GM18517 (cell line): ENCODE data around the gene SPTB.

Experiments used
- ATAC-seq: cut with Tn5 transposase; IDR thresholded peaks from one replicate; pipeline ENCODE4 v1.9.1; 2021; ENCODE audit warnings: mild to moderate bottlenecking, moderate library complexity; ENCODE audit not compliant: unreplicated experiment

Gene SPTB

DNA sequence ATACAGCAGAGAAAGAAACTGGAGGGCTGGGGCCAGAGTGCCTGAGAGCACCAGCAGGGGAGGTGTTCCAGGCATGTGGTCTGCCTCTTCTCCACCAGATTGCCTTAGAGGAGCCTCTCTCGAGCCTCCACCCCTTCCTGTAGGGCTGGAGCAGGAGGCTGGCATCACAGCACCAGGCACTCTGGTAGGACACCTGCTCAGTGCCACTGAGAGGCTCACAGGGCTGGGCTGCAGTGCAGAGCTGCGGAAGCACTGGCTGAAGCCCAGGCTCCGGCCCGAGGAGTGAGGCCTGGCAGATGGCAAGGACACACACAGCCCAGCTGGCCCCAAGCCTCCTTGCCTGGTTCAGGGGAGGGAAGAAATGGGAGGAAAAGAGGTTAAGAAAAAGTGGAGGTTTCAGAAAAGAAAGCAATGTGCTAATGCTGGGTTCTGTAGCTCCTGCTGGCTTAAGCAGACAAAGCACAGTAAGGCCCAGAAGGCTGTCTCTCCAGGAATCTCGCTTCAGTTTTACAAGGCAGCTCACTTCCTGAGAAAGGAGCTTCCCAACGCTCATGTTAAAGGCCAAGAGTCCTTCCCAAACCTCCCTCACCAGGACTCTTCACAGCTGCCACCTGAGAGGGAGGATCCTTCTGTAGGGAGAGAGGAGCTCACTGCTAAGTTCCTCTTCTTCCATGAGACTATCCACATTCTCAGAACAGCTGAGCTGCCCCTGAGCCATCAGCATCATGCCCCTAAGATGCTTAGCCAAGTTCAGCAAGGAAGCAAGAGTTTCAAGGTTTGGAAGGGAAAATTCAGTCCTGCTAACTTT lies 23.8 kb downstream of the SPTB start:
- no peak for ATAC-seq

DNA sequence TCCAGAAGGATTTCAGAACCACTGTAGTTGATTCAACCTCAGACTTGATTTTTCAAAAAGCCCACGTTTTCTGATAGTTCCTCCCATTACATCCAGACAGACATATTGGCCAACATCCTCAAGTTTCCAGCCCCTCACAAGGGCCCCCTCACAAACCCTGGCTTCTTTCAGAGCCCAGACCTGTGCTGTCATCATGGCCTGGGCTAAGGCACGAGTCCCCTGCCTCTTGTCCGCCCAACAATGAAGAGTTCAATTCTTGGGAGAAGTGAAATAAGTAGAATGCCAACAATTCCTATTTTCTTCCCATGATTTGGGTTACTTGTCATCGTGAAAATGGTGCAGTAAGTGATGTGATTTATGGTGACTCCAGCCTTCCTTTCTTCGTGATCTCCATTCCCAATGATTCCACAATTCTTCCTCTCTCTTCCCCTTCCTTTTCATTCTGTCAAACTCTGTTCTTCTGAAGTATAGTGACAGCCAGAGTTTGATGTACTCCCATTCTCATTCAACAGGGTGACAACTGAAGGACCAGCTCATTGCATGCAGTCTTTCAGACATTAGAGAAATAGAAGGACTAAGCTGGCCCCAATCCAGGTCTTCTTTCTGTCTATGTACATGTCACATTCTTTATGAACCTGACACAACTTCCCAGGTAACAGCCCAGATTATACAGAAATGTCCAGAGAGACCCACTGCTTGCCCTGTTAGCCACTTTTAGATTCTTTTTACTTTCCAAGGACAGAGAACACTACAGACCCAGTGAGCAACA lies 29.2 kb downstream of the SPTB start:
- ATAC-seq, result no peak

DNA sequence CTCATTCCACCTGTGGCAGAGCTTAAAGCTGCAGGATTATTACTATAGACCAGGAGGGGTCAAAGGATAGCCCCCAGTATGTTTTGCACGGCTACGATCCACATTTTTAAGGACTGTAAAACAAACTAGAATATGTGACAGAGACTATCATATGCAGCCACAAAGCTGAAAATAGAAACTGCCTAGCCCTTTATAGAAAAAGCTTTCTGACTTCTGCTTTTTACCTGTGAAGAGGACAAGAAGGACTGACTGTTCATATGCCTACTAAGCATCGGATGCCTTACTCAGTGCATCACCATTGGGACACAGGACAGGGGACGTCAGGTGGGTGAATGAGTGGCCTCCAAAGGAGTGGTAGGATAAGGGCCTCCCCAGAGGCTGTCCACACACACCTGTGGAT lies 29.8 kb downstream of the SPTB start:
- ATAC-seq, result no peak

DNA sequence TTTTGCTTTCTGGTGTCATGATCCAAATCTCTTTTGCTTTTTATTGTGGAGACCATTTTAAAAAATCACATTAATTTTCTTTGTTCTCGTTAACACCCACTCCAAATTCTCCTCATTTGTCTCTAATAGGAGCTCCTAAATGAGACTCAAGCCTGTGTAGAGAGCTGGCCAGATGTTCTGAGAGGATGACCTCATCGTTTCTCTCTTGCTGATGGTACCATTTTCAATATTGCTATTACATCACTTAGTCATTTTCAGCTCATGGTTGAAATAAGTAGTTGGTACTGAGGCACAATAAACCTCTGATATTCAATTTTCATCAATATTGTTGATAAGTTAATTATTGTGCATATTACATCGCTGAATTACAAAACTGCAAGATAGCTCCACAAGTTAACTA lies 31.5 kb downstream of the SPTB start:
- ATAC-seq, result no peak

DNA sequence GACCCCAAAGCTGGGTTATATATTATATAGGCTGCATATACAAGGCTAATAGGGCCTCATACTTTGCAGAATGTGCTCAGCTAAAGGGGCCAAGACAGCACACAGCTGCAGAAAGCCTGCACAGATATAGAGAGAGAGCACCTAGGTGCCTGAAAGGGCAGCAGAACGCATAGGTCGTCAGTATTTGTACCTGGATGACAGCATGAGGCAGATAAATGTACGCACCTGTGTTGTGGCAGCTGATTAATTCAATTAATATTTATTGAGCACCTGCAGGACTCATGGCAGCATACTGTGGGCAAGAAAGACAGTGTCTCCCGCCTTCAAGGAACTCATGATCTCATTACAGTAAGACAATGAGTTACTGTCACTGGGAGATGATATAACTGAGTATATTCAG lies 33.4 kb downstream of the SPTB start:
- ATAC-seq, result no peak

DNA sequence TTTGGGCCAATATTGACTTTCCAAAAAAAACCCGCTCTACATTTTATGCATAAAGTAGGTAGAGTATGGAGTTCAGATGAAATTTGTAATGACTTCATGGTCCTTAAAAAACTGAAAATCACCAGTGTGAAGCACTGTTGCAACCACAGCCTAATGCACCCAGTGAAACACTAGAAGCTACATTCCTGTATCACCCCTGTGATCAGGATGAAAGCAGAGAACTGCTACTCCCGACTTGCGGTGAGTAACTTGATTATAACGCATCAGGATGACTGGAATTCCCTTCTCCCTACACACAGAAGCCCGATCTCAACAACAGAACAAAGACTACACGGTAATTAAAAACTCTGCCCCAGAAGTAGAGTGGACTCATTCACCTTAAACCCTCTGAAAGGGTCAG lies 33.8 kb downstream of the SPTB start:
- no peak for ATAC-seq

DNA sequence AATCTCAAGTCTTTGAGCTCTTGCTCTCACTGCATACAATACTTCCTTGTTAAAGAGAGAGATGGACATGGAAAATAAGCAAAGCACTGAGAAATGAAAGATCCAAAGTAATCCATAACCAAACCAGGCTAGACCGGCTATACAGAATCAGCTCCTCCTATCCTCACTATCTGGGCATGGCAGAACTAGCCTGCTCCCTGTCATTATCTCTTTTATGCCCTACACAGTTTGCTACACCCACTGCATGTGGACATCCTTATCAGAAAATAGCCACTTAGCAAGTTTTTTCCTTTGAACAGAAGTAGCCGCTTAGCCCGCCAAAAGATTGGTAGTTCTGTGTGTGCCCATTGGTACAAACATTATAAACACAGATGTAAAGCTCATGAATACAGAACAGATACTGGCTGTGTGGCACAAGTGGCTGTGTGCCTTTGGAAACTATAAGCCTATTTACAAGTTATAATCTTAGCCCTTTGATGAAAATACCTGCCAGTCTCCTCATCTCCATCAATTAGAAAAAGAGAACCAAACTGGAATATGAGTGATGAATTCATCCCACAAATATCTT lies 34.7 kb downstream of the SPTB start:
- ATAC-seq, result no peak

DNA sequence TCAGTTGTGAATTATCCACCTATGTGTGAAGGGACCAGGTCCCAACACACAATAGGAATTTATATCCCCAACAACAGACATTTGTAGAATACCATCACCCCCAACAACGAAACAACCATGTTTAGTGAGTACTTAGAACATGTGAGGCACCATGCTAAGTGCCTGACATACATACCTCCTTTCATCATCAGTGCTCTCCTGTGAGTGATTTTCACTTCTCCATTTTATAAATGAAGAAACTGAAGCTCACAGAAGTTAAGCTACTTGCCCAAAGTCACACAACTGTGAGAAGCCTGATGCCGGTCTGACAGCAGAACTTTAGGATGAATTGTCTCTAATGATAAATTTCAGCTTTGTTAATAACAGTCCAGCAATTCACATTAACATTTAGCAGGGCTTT lies 35.4 kb downstream of the SPTB start:
- ATAC-seq, result peak; percentile 72

DNA sequence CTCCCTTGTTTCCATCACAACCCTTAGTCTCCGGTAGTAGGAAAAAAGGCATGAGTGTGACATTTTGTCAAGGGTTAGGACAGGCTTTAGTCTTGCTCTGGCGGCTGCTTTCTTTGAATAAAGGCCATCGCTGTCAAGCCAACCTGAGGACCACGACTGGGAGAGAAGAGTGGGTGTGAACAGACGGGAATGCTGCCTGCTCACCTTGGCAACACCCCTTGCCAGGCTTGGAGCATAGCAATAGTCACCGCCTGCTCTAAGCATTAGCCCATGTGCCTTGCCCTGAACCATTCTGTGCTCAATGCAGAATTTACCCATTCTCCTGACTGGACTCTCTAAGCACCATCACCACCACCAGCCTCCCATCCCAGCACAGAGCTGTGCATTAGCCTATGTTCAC lies 36.2 kb downstream of the SPTB start:
- no peak for ATAC-seq

DNA sequence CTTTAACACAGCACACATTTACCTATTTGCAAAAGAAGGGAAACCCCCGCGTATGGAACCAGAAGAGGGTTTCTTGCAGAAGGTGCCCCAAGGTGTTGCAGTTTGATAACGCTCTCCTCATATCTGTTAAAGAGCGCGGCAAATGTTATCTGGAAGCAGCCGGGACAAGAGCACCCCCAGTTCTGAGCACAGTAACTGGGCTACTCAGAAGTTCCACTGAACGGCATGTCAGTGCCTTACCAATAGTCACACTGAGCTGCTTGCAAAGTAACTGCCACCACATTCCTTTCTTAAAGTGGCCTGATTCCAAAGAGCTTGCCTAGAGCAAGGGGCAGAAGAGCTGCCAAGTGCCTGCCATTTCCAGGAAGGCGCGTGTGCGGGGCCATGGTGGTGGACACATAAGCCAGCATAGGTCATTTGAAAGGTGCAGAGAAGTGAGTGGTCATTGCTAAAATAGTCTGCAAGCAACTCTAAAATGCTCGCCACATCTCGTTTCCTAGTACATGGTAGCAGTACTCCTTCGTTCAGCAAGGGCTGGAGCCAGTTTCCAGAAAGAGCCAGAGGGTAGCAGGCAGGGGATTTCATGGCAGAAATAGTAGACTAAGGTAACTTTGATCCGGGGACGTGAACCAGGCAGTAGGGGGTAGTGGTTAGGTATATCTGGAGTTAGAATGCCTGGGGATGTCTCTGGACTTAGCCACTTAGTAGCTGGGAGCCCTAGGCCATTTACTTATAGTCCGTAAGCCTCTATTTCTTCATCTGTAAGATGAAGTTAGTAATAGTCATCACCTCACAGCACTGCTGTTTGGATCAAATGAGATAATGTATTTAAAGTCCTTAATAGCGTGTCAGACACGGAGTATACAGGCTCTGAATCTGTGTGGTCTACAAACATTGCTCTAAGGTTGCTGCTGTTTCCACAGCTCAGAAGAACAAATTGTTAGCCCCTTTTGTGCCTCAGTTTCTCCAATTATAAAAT lies 37.6 kb downstream of the SPTB start:
- no peak for ATAC-seq

DNA sequence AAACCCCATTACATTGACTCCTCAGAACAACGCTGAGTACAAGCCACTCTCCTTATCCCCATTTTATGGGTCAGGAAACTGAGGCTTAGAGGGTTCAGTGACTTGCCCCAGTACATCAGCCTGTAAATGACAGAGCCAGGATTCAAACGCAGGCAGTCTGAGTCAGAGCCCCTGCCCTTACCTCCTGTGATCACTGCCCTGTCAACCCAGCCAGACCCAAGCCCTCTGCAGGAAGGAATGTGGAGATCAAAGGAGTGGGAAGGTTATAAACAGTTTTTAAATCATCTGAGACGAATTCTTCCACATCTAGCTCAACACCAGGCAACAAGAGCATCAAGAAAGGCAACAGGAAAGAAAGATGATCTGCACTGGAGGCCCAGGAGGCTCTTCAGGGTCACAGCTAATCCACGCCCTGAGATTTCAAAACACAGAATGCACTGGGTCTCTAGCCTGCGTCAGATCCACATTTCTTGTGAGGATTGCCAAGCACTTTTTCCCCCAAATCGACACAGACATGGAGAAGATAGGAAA lies 38.5 kb downstream of the SPTB start:
- ATAC-seq, result no peak

DNA sequence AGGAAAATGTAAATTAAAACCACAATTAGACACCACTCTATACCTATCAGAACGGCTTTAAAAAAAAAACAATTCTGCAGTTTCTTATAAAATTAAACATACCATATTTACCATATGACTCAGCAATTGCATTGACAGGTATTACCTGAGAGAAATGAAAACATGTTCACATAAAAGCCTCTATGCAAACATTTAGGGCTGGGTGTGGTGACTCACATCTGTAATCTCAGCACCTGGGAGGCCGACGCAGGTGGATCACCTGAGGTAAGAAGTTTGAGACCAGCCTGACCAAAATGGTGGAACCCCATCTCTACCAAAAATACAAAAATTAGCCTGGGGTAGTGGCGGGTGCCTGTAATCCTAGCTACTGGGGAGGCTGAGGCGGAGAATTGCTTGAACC lies 41.1 kb downstream of the SPTB start:
- ATAC-seq, result no peak

DNA sequence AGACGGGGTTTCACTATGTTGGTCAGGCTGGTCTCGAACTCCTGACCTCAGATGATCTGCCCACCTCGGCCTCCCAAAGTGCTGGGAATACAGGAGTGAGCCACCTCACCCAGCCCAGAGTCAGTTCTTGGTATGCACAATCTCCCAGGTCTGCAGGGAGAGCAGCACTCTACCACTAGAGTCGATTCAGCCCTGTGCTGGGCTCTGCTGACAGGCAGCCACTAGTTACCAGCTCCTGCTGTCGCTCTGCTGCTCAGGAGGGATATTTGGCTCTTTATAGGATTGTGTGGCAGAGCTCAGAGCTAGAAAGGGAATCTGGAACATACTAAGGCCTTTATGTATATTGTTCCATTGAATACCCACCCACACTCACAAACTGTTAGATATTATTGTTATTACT lies 44.3 kb downstream of the SPTB start:
- ATAC-seq, result no peak

DNA sequence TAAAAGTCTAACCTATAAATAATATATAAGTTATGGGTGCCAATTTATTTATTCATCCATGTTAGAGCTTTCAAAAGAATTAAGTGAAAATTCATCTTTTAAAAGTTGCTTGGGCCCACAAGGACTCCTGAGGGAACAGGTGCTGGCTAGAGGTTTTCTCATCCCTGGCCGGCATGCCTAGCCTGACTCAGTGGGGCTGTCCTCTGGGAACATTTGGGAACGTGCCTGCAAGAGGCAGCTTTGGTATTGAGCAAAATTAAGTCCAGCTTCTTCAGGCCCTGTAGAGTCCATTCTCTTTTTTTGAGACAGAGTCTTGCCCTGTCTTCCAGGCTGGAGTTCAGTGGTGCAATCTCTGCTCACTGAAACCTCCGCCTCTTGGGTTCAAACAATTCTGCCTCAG lies 44.7 kb downstream of the SPTB start:
- no peak for ATAC-seq

DNA sequence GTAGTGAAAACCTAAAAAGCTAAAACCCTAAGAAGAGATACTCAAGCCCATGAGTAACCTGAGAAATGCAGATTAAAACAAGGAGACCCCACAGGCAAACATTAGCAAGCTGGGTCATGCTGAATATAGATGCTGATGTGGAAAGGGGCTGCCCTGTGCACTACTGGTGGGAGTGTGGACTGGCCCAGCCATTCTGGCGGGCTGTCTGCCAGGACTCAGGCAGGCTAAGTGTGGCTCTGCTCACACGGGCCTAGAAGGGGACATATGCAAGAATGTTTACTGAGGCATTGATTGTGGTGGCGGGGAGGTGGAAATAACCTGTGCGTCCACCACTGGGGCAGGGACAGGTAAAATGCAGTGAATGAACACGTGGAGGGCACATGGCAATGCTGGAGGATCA lies 48.3 kb downstream of the SPTB start:
- ATAC-seq, result no peak

DNA sequence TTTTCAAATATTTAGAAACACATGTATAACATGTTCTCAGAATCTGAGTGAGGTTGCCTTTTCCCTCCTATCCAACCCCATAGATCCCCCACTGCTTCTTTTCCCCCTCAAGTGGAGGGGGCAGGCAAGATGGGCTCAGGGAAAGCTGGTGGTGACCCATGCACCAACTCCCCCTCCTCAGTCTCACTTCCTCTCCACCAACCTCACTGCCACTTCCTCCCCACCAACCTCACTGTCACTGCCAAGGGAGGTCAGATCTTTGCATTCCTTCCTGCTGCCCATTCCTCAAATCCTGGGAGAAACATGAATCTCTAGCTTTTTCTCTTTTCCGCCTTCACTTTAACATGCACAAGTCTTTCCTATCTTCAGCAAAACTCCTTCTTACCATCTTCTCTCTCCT lies 48.7 kb downstream of the SPTB start:
- no peak for ATAC-seq

DNA sequence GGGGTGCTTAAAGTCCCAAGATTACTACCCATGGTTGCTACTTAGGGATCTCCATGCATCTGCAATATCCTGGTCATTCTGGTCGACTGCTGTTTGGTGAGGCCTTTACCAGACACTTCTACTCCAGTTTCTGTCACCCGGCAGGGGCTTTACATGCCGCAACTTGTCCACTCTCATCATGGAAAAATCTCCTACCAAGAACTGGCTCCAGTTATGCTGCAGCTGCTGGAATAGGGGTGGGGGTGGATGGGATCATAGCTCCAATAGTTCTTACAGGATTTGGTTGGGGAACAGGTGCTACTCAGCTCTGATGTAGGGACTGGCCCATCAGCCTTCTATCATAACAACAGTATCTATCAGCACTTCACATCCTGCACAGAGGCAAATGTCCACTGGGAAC lies 51.6 kb downstream of the SPTB start:
- ATAC-seq, result no peak

DNA sequence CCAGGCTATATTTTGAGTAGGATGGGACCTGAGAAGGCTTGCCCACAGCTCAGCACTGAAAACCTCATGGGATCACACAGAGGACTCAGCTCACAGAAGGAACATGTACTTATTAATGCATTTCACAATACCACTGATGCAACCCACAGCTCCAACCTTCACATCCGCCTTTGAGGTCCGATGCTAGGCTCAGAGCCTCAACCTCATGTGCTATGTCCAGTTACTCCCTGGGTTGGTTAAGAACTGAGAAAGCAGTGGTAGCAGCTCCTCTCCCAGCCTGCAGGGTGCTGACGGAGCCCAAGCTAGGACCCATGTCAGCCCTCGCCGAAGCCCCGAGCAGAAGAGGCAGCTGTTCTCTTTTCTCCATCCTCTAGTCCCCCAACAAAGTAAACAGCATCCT lies 52.9 kb downstream of the SPTB start:
- ATAC-seq, result no peak

DNA sequence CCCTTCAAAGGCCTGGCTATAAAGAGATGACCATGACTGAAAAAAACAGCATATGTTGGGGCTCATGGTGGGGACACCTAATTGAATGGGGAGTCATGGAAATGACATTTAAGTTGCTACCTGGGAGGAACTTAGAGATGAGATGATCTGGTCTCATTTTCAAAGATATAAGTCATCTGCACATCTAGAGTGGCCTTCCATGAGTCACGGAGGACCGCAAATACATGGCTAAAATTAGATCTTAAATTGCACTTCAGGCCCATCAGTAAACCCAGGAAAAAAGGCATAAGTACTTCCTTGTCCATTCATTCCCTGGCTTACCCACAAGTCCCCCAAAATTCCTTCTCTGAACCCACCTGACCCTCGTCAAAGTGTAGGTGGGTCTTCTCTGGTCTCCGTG lies 53.4 kb downstream of the SPTB start:
- no peak for ATAC-seq

DNA sequence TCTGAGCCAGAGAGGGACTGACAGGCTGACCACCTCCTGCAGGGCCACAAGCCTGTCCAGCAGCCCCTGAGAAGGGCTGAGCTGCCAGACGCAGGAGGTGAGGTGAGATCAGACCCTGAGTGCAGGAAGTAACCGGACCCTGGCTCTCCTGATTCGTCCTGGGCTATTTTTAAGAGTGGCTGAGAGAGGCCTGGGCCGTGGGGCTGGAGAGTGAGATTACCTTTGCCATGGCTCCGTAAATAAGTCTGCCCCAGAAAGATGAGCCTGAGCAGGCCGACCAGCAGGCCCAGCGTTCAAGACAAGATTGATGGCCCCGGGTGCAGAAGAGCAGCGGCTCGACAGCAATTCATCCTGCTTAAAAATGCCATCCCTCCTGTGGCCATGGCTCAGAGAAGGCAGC lies 54.2 kb downstream of the SPTB start:
- ATAC-seq, result no peak

DNA sequence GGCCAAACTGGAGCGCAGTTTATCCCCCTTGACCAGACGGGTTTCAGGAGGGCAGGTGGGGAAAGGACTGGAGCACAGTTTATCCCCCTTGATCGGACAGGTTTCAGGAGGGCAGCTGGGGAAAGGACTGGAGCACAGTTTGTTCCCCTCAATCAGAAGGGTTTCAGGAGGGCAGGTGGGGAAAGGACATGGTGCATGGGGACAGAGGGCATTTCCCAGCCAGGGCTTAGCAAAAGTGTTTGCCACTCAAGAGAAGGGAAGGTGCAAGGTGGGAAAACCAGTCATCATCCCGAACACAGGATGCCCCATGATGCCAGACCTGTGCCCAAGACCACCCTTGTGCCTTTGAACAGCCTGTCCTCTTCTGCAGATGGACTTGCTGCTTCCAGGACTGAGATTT lies 54.7 kb downstream of the SPTB start:
- ATAC-seq, result no peak
